Right lobe of liver (tissue), 4 donors: Measurements from ENCODE around the gene ZNF280C.

Experiments used
- POLR2A ChIP-seq: fragments of 450-650 bp; IDR thresholded peaks from one replicate; pipeline ENCODE4 v1.6.1; 2017; ENCODE audit warnings: antibody characterized with exemption, mild to moderate bottlenecking
- TF ChIP-seq, protein P1 (sequence below), 4 donors: fragments of 200-600 bp in 3 of 4; fragments of 450-650 bp in 1 of 4; IDR thresholded peaks; one replicate each; pipeline versions ENCODE4 v1.5.1 to v1.8.0; 2016 to 2022; ENCODE audit warnings: antibody characterized with exemption in 4 of 4, mild to moderate bottlenecking in 2 of 4
- donor health status: DM: no; HTN: no; CAD: no.
- donor health status: DM: no; HTN: no; CAD: no.
- donor health status: DM: no; HTN: yes; CAD: no.

DNA sequence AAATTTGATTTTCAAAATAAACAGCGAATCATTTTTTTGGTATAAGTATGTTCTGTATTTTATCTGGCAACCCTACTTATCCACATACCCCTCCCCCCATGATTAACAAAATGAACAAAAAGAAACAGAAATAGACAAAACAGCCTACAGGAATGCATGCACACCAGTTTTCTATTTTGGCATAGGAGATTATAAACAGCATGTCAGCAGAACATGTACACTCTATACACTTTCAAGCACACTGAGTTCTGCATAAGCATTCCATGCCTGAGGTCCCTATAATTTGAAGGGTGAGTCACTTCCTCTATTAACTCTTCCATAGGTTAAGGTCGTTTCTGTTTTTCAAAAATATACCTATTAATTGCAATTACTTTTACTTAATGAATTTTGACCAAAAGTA lies 28.0 kb upstream of the ZNF280C start:
- TF ChIP-seq, protein P1, sequence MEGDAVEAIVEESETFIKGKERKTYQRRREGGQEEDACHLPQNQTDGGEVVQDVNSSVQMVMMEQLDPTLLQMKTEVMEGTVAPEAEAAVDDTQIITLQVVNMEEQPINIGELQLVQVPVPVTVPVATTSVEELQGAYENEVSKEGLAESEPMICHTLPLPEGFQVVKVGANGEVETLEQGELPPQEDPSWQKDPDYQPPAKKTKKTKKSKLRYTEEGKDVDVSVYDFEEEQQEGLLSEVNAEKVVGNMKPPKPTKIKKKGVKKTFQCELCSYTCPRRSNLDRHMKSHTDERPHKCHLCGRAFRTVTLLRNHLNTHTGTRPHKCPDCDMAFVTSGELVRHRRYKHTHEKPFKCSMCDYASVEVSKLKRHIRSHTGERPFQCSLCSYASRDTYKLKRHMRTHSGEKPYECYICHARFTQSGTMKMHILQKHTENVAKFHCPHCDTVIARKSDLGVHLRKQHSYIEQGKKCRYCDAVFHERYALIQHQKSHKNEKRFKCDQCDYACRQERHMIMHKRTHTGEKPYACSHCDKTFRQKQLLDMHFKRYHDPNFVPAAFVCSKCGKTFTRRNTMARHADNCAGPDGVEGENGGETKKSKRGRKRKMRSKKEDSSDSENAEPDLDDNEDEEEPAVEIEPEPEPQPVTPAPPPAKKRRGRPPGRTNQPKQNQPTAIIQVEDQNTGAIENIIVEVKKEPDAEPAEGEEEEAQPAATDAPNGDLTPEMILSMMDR (IDR thresholded peaks at IDR 0.05): no peak
- TF ChIP-seq POLR2A: no peak
